Measurements from ENCODE around the gene RPN1. TPM values are rescaled to one million over a fixed set of nuclear protein-coding genes. Genes with fewer than 3 reads are reported as not detected.
A peak's percentile ranks its signal among the peaks of the same experiment; 100 is the strongest.

RPN1 gene
- total RNA-seq, 4 donors from 2014 or later = 244 to 333 (median 297) TPM

DNA sequence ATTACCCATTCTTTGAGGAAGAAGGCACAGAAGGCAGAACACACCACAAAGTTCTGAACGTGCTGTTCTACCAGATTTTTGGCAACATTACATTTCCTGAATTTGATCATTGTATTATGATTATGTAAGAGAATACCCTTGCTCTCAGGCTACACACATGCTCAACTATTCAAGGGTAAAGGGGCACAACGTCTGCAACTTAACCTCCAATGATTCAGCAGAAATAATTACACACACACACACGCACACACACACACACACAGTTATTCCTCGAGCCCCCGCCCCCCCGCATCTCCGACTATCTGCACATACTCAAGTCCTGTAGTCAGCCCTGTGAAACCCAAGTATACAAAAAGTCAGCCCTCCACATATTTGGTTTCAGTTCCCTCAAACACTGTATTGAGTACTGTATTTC, 26.8 kb downstream of the RPN1 start:
- no peak for ATAC-seq (ENCODE audit: low FRiP score)
- TF ChIP-seq CTCF (IDR thresholded peaks at IDR 0.05) = no peak
- peak; percentile 36 for DNase-seq (ENCODE audit: low spot score)

GRCh38 chr3:128621931-128622330, 28.7 kb downstream of the RPN1 start:
- no peak for ATAC-seq (ENCODE audit: low FRiP score)
- no peak for DNase-seq (ENCODE audit: low spot score)
- no peak for TF ChIP-seq CTCF (IDR thresholded peaks at IDR 0.05)

- DNase-seq (ENCODE audit: low spot score) (no peak), ATAC-seq (ENCODE audit: low FRiP score) (no peak)
- no peak for TF ChIP-seq CTCF (IDR thresholded peaks at IDR 0.05)
These were observed 29.4 kb downstream of the RPN1 start for GRCh38 chr3:128621234-128621633.

DNA sequence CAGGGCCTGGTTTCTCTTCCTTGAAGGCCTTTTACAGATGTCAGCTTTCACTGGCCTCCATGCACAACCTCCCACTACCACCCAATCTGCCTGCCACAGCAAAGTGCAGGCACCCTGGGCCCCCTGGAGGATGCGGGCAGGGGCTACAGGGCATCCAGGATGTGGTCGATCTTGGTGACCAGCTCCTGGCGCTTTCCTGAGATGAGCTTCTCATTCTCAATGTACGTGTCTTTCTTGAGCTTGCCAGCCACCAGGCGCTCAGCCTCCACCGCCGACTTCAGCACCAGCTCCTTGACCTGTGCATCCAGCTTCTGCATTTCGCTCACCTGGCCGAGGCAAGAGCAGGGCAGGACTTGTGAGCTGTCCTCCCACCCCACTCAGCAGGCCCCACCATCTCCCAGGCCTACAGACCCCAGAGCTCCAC, 30.3 kb downstream of the RPN1 start:
- DNase-seq (ENCODE audit: low spot score) (no peak), ATAC-seq (ENCODE audit: low FRiP score) (no peak)
- no peak for TF ChIP-seq CTCF (IDR thresholded peaks at IDR 0.05)

- no peak for TF ChIP-seq CTCF (IDR thresholded peaks at IDR 0.05)
- ATAC-seq (ENCODE audit: low FRiP score) (no peak), DNase-seq (ENCODE audit: low spot score) (no peak)
These were observed 31.3 kb downstream of the RPN1 start for GRCh38 chr3:128619146-128619890.

- no peak for DNase-seq (ENCODE audit: low spot score)
These were observed 32.3 kb downstream of the RPN1 start for GRCh38 chr3:128618398-128618726.

More at GRCh38 chr3:128618398-128618726, 32.3 kb downstream of the RPN1 start:
- ATAC-seq (ENCODE audit: low FRiP score) = no peak
- no peak for TF ChIP-seq CTCF (IDR thresholded peaks at IDR 0.05)

All from omental fat pad (tissue), 4 donors.